ENCODE data around the gene PRKCE. TPM values are rescaled to one million over a fixed set of nuclear protein-coding genes. Genes with fewer than 3 reads are reported as not detected.

The PRKCE gene
- total and polyA plus RNA-seq, 2 of the 8 experiments (the other 6 are each of a cell fraction or from before 2014, with no cell fraction given): 0.54 to 2.1 TPM

DNA sequence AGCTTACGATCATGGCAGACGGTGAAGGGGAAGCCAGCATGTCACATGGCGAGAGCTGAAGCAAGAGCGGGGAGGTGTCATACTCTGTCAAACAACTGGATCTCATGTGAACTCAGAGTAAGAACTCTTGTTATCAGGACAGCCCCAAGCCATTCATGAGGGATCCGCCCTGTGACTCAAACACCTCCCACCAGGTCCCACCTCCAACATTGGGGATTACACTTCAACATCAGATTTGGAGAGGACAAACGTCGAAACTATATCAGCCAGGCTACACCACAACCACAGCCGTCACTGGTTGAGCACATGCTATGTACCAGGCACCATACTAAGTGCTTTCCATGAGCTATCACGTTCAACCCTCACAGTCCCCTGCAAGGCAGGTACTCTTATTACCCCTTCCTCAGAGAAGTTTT, 293.8 kb downstream of the PRKCE start:
- no peak overlapping the region for H2AK5ac ChIP-seq (ENCODE audit: low read depth, low read length)
- no peak overlapping the region for H3K27ac ChIP-seq (ENCODE audit: low read depth, low read length)
- no peak overlapping the region for H4K5ac ChIP-seq (ENCODE audit: insufficient read length, low read depth, low read length)
- no peak overlapping the region for H4K8ac ChIP-seq (ENCODE audit: extremely low read depth, insufficient read depth, low read length)
- H3K14ac ChIP-seq (ENCODE audit: insufficient read length): no peak overlapping the region
- H2BK5ac ChIP-seq (ENCODE audit: low read depth, low read length): no peak overlapping the region
- H3K23me2 ChIP-seq (ENCODE audit: low read depth, low read length): no peaks in the 10 kb centered on the region
- H3K4ac ChIP-seq (replicated peaks; ENCODE audit: insufficient read length, low read depth, low read length): no peak overlapping the region
- H3K36me3 ChIP-seq (ENCODE audit: control insufficient read depth in 2 of 4, insufficient read depth in 4 of 4, low read length in 3 of 4): no peaks in the 10 kb centered on the region
- no peak overlapping the region for H3K23ac ChIP-seq (ENCODE audit: insufficient read length)
- H2BK15ac ChIP-seq (ENCODE audit: low read length): no peak overlapping the region
- no peak overlapping the region for H3K18ac ChIP-seq (ENCODE audit: extremely low read depth, low read length)
- H3K9ac ChIP-seq (replicated peaks in 1 of 4; ENCODE audit: extremely low read depth in 1 of 4, low read depth in 3 of 4, low read length in 3 of 4): no peak overlapping the region
- no peaks in the 10 kb centered on the region for H3K27me3 ChIP-seq (replicated peaks in 1 of 4; ENCODE audit: control insufficient read depth in 3 of 4, extremely low read depth in 1 of 4, insufficient read depth in 3 of 4, low read length in 3 of 4)
- ChIA-PET CTCF (ENCODE audit: partially characterized antibody) (interaction anchor here (1.5 kb wide), 1 partner anchor 19 kb away, joined by 3 read pairs; no protein-coding TSS in a partner anchor), POLR2A (ENCODE audit: partially characterized antibody) (no interaction called here)
- no peak overlapping the region for H4K91ac ChIP-seq (replicated peaks; ENCODE audit: insufficient read length, low read length)
- H3K79me1 ChIP-seq (ENCODE audit: low read depth, low read length): no peaks in the 10 kb centered on the region
- H3K56ac ChIP-seq (replicated peaks; ENCODE audit: insufficient read length, low read depth, low read length): no peak overlapping the region
- no peak overlapping the region for H2BK20ac ChIP-seq (ENCODE audit: low read length)
- peaks cover 0 to 6% (median 0%) of the 10 kb centered on the region in 4 experiments; a peak in 1 of 7 replicates for H3K4me1 ChIP-seq (replicated peaks in 1 of 4; ENCODE audit: control insufficient read depth in 3 of 4, insufficient read depth in 4 of 4, low read length in 3 of 4)
- H2BK120ac ChIP-seq (replicated peaks; ENCODE audit: low read depth, low read length): no peak overlapping the region
- H3K4me3 ChIP-seq (ENCODE audit: extremely low read depth in 1 of 4, insufficient read depth in 2 of 4, low read depth in 3 of 4, low read length in 4 of 4): no peak overlapping the region
- H2BK12ac ChIP-seq (ENCODE audit: low read depth, low read length): no peak overlapping the region
- peaks cover 0 to 1% of the 10 kb centered on the region in 2 experiments for H4K20me1 ChIP-seq (replicated peaks in 1 of 2; ENCODE audit: control insufficient read depth in 1 of 2, insufficient read depth in 2 of 2, low read length in 2 of 2)
- 93% methylated on average over 9 of the region's 9 CpGs; no CpG with 5 or more reads in 1 of the 2 experiments for WGBS, 2 experiments (ENCODE audit: extremely low coverage in 1 of 2, insufficient coverage in 1 of 2, insufficient read length in 1 of 2, insufficient replicate concordance in 2 of 2, low coverage in 1 of 2, low lambda C conversion rate in 2 of 2, missing lambda C conversion rate in 1 of 2)
- FAIRE-seq (no peak), DNase-seq (ENCODE audit: low read depth in 1 of 2, low spot score in 2 of 2) (no peak)
- no peaks in the 10 kb centered on the region for H3K9me3 ChIP-seq (ENCODE audit: insufficient read depth in 2 of 2, low read depth in 1 of 2, low read length in 1 of 2)
- no peak overlapping the region for H2AFZ ChIP-seq (ENCODE audit: low read length)
- H3K4me2 ChIP-seq (ENCODE audit: insufficient read depth in 1 of 2, low read depth in 2 of 2, low read length in 2 of 2): no peak overlapping the region
- no peaks in the 10 kb centered on the region for H3K79me2 ChIP-seq (ENCODE audit: control insufficient read depth in 1 of 2, insufficient read depth in 2 of 2, low read length in 2 of 2)
- no peak for TF ChIP-seq SP2 (IDR thresholded peaks at IDR 0.05; ENCODE audit: low read length)
- no peak for TF ChIP-seq SRF (IDR thresholded peaks at IDR 0.05; ENCODE audit: low read depth, low read length)
